PC-9 (cell line): ENCODE measurements around the gene NCAM2. TPM values are rescaled to one million over a fixed set of nuclear protein-coding genes. Genes with fewer than 3 reads are reported as not detected.

Experiments used
- BruUV-seq: library from RNA; stranded (reverse); fragments of 400-500 nt; replicated peaks from 2 replicates; lab custom pipeline; 2021; lab: Mats Ljungman, UMichigan
- CTCF ChIA-PET: fragments of 300-600 bp; sonication (Branson Sonifier 250); formaldehyde crosslinking; loops from one replicate; lab custom pipeline; 2022; ENCODE audit warnings: antibody characterized with exemption; lab: Charles Lee
- POLR2A ChIA-PET: fragments of 300-600 bp; sonication (Branson Sonifier 250); formaldehyde crosslinking; loops from one replicate; lab custom pipeline; 2022; ENCODE audit warnings: antibody characterized with exemption; ENCODE audit not compliant: unreplicated experiment; lab: Charles Lee
- DNase-seq, 2 experiments: peaks; one replicate each; pipeline versions ENCODE4 v3.0.0 to v3.0.0-alpha.2; 2015 to 2022; ENCODE audit warnings: mixed read lengths in 1 of 2
- H2AFZ ChIP-seq: fragments of 200-600 bp; sonication (generic); 2 replicates; pipeline ENCODE4 v1.8.1; 2017; ENCODE audit warnings: antibody characterized with exemption
- H3F3A ChIP-seq: fragments of 200-600 bp; sonication (generic); 2 replicates; pipeline ENCODE4 v1.8.1; 2017; ENCODE audit warnings: antibody characterized with exemption, mild to moderate bottlenecking, low read depth; ENCODE audit not compliant: insufficient read depth
- H3K27ac ChIP-seq: fragments of 200-600 bp; sonication (generic); 2 replicates; pipeline ENCODE4 v1.6.1; 2016; ENCODE audit warnings: mixed run types
- H3K27me3 ChIP-seq: fragments of 200-600 bp; sonication (generic); 2 replicates; pipeline ENCODE4 v1.6.1; 2016; ENCODE audit warnings: low read depth, mixed run types; ENCODE audit not compliant: insufficient read depth
- H3K36me3 ChIP-seq: fragments of 200-600 bp; sonication (generic); 2 replicates; pipeline ENCODE4 v1.6.1; 2016; ENCODE audit warnings: low read depth, mixed run types
- H3K4me1 ChIP-seq: fragments of 200-600 bp; sonication (generic); replicated peaks from 2 replicates; pipeline ENCODE4 v1.6.1; 2016; ENCODE audit warnings: mixed run types; ENCODE audit not compliant: insufficient read depth
- H3K4me2 ChIP-seq: fragments of 200-600 bp; sonication (generic); 2 replicates; pipeline ENCODE4 v1.6.1; 2017; ENCODE audit warnings: mixed run types
- H3K4me3 ChIP-seq: fragments of 200-600 bp; sonication (generic); 2 replicates; pipeline ENCODE4 v1.6.1; 2016; ENCODE audit warnings: mixed run types
- H3K79me2 ChIP-seq: fragments of 200-600 bp; sonication (generic); 2 replicates; pipeline ENCODE4 v1.6.1; 2017; ENCODE audit warnings: low read depth, mixed run types
- H3K9me2 ChIP-seq: fragments of 200-600 bp; sonication (generic); 2 replicates; pipeline ENCODE4 v1.8.1; 2017; ENCODE audit warnings: mild to moderate bottlenecking; ENCODE audit not compliant: insufficient read depth
- H3K9me3 ChIP-seq: fragments of 200-600 bp; sonication (generic); 2 replicates; pipeline ENCODE4 v1.8.1; 2016; ENCODE audit warnings: low read depth; ENCODE audit not compliant: insufficient read depth
- H4K20me1 ChIP-seq: fragments of 200-600 bp; sonication (generic); 2 replicates; pipeline ENCODE4 v1.8.1; 2017; ENCODE audit not compliant: insufficient read depth
- EZH2 ChIP-seq: fragments of 200-600 bp; sonication (generic); IDR thresholded peaks from 2 replicates; pipeline ENCODE4 v1.8.0; 2017; ENCODE audit warnings: antibody characterized with exemption, low read depth
- intact Hi-C: fragments of 100-400 bp; cut with micrococcal nuclease; formaldehyde crosslinking; loops from one replicate; pipeline ENCODE4 v1.10.0; 2022; ENCODE audit not compliant: unreplicated experiment
- total RNA-seq: library from RNA; stranded (reverse); gene quantifications from 2 replicates; pipeline ENCODE4 v1.2.3, GENCODE V29; 2021
- TF ChIP-seq, protein P1 (sequence below): fragments of 200-600 bp; sonication (generic); conservative IDR thresholded peaks from 2 replicates; pipeline ENCODE4 v1.6.1; 2017; ENCODE audit warnings: mixed run types, antibody characterized with exemption, mild to moderate bottlenecking, moderate library complexity

Gene NCAM2
- total RNA-seq, 1 experiment from 2014 or later, result not detected

- no peak for TF ChIP-seq EZH2
- TF ChIP-seq, protein P1, sequence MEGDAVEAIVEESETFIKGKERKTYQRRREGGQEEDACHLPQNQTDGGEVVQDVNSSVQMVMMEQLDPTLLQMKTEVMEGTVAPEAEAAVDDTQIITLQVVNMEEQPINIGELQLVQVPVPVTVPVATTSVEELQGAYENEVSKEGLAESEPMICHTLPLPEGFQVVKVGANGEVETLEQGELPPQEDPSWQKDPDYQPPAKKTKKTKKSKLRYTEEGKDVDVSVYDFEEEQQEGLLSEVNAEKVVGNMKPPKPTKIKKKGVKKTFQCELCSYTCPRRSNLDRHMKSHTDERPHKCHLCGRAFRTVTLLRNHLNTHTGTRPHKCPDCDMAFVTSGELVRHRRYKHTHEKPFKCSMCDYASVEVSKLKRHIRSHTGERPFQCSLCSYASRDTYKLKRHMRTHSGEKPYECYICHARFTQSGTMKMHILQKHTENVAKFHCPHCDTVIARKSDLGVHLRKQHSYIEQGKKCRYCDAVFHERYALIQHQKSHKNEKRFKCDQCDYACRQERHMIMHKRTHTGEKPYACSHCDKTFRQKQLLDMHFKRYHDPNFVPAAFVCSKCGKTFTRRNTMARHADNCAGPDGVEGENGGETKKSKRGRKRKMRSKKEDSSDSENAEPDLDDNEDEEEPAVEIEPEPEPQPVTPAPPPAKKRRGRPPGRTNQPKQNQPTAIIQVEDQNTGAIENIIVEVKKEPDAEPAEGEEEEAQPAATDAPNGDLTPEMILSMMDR, result no peak
- Histone ChIP-seq H3K27ac (no peak overlapping the region), H3K27me3 (no peaks in the 10 kb centered on the region), H3K4me3 (no peak overlapping the region), H2AFZ (no peak overlapping the region), H3K79me2 (no peaks in the 10 kb centered on the region), H3K9me3 (no peaks in the 10 kb centered on the region), H3K4me2 (no peak overlapping the region), H3F3A (no peaks in the 10 kb centered on the region), H3K9me2 (no peaks in the 10 kb centered on the region), H3K36me3 (no peaks in the 10 kb centered on the region), H3K4me1 (no peaks in the 10 kb centered on the region), H4K20me1 (no peaks in the 10 kb centered on the region)
- POLR2A ChIA-PET, result no interaction called here
- intact Hi-C loops, result no loop called here
- BruUV-seq, result no TSS peak
- DNase-seq, result no peak
- CTCF ChIA-PET, result no interaction called here
Measured at GRCh38 chr21:21463456-21463855, 465.2 kb downstream of the NCAM2 start.

DNA sequence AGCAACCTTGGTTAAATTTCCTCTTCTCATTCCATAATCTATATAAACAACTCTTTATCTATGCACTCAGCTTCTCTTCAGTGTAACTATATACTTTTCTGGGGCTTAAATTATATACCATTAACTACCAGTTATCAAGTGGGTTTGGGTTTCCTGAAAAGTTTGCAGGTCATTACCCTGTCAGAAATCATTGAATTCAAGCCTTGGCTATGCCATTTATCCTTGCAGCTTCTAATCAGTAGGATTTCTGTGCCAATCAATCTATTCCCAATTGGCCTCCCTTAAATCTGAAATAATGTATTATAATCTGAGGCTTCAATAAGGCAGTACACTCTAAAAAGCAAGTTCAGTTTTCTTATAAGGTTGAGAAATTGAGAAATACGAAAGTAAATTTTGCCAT, 466.5 kb downstream of the NCAM2 start:
- no peaks in the 10 kb centered on the region for H3K27me3 ChIP-seq
- no peaks in the 10 kb centered on the region for H3F3A ChIP-seq
- CTCF ChIA-PET, result no interaction called here
- intact Hi-C loops, result no loop called here
- no peak for DNase-seq
- no peak overlapping the region for H3K4me3 ChIP-seq
- no peaks in the 10 kb centered on the region for H3K9me3 ChIP-seq
- no peak for TF ChIP-seq EZH2
- TF ChIP-seq, protein P1, result no peak
- H3K4me1 ChIP-seq, result no peaks in the 10 kb centered on the region
- no TSS peak for BruUV-seq
- H4K20me1 ChIP-seq, result no peaks in the 10 kb centered on the region
- H3K36me3 ChIP-seq, result no peaks in the 10 kb centered on the region
- H3K4me2 ChIP-seq, result no peak overlapping the region
- no peak overlapping the region for H2AFZ ChIP-seq
- no peaks in the 10 kb centered on the region for H3K9me2 ChIP-seq
- no peaks in the 10 kb centered on the region for H3K79me2 ChIP-seq
- no peak overlapping the region for H3K27ac ChIP-seq
- POLR2A ChIA-PET, result no interaction called here

- TF ChIP-seq, protein P1, result no peak
- no peak for TF ChIP-seq EZH2
- Histone ChIP-seq H3K9me2 (no peaks in the 10 kb centered on the region), H3F3A (no peaks in the 10 kb centered on the region), H3K27ac (no peak overlapping the region), H4K20me1 (no peaks in the 10 kb centered on the region), H3K4me1 (no peaks in the 10 kb centered on the region), H3K36me3 (no peaks in the 10 kb centered on the region), H3K27me3 (no peaks in the 10 kb centered on the region), H3K4me2 (no peak overlapping the region), H2AFZ (no peak overlapping the region), H3K4me3 (no peak overlapping the region), H3K79me2 (no peaks in the 10 kb centered on the region), H3K9me3 (no peaks in the 10 kb centered on the region)
- POLR2A ChIA-PET, result no interaction called here
- CTCF ChIA-PET, result no interaction called here
- BruUV-seq, result no TSS peak
- intact Hi-C loops, result no loop called here
- DNase-seq, result no peak
Measured at GRCh38 chr21:21466752-21467151, 468.5 kb downstream of the NCAM2 start.
